PFSK-1 (cell line): ENCODE measurements around the gene EVI5.

Source experiments
- POLR2AphosphoS5 ChIP-seq: IDR thresholded peaks from 2 replicates; pipeline ENCODE4 v1.6.1; 2012; ENCODE audit warnings: low read depth, mild to moderate bottlenecking, control low read depth, low read length, moderate library complexity
- TAF1 ChIP-seq: IDR thresholded peaks from 2 replicates; pipeline ENCODE4 v1.6.1; 2012; ENCODE audit warnings: low read length, control low read depth, borderline replicate concordance; ENCODE audit not compliant: insufficient read depth

GRCh38 chr1:92623187-92623778 is 161.6 kb downstream of the EVI5 start:
- no peak for TF ChIP-seq POLR2AphosphoS5
- TF ChIP-seq TAF1, result no peak
